ENCODE results near the gene FBF1.
"Not testable (repeated sequence)": the region's sequence is repeated elsewhere in the genome, so short reads cannot be mapped to it uniquely, and the experiment has no call there.

FBF1 gene

DNA sequence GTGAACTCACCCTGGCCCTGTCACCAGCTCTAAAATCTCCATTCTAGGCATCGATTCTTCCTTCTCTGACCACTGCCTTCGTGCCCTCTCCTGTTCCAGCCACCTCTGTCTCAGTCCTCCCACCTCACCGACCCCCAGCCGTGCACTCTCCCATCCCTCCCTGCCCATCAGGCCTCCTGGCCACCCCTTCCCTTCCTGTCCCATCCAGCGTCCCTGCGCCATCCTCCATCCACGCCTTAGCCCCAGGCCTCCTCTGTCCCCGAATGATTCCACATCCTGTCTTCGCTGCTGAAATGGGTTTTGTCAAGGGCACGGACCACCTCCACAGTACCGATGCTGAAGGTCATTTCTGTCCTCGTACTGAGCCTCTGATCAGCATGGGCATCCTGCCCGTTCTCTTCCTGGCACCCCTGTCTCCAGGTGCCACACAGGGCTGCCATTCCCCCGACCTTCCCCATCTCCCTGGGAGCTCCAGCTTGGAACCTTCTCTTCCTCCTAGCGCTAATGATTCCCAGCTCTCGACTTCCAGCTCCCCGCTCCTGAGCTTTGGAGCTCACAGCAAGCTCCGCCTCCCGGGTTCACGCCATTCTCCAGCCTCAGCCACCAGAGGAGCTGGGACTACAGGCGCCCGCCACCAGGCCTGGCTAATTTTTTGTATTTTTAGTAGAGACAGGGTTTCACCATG is 46.7 kb downstream of the FBF1 start:
- DNase-seq = no peak

GRCh38 chr17:75893305-75894048 is 47.4 kb downstream of the FBF1 start:
- no peak for DNase-seq

DNA sequence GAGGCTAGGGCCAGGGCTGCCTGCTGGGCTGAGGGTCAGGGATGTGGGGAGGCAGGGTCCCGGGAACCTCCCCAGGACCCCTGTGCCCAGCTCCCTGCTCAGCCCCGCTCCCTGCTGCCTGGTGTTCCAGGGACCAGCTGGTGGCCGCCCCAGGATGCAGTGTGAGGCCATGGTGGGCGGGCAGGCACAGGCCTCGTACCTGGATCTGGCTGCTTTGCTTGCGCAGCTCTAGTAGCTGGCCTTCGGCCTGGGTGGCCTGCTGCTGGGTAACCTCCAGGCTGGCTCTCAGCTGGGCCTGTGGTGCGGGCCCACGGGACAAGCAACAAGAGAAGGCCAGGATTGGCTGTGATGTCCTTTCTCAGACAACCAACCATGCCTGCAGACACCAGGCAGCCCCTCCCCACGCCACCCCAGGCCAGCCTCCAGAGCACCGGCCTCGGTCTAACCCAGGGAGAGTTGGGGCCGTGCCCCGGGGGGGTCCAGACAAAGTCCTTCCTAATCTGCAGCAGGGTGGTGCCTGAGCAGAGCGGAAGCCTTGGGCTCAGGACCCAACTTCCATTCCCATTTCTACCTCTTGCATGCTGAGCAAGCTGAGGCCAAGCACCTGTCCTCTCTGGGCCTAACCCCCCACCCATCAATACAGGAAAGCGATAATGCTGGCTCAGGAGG is 48.2 kb downstream of the FBF1 start:
- DNase-seq = no peak

GRCh38 chr17:75891605-75892555 is 49.0 kb downstream of the FBF1 start:
- DNase-seq = no peak

DNA sequence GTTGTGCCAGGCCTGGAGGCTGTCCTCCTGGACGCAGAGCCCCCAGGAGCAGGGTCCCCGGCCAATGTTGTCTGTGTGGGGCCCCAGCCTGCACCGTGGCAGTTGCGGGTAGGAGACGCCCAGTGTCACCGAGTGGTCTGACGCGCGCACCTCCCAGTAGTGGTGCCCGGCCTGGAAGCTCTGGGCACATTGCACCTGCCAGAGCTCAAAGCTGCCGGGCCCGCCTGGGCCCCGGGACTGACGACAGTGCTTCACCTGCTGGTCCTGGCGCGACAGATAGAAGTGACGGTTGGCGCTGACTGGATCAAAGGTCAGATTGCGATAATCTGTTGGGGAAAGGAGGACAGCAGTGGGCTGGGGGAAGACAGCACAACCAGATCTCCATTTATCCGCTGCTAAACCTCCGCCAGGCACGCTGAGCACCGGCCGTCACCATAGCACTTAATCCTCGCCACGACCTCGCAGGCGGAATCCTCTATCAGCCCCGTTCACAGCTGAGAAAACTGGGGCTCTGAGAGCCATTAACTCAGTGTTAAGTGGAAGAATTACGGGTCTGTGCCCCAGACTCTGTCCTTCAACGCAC is 49.7 kb downstream of the FBF1 start:
- DNase-seq = no peak

DNA sequence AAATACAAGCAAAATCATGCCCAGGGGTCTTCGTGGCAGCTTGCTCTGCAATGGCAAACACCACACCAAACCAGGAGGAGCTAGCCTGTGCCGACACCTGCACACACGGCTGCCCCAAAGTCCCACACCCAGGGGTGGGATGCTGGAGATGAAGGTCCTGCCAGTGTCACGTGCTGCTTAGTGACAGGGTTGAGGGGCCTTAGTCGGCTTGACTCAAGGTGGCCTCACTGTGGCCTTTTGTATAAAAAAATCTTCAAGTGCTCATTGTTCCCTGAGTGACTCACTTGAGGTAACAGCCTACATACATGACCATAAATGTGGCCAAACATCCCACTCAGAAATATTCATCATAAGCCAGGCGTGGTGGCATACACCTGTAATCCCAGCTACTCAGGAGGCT is 51.4 kb downstream of the FBF1 start:
- DNase-seq = no peak

DNA sequence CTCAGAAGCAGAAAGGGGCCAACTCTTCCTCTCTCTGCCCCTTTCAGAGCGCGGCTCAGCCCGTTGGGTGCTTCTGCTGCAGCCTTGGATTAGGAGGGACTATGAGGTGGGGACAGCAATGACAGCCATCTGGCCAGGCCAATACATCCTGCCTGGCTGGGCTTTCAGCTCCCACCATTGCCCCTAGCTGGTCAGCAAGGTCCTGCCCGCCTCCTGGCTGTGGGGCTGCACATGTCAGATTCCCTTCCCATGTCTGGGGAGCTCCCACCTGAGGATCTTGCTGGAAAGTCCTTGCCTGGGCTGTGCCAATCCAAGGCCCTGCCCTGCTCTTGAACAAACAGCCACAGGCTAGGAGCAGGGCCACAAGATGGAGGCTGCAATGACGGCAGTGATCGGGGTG is 52.4 kb downstream of the FBF1 start:
- DNase-seq = no peak

GRCh38 chr17:75885860-75886259 is 55.0 kb downstream of the FBF1 start:
- DNase-seq = not testable (repeated sequence)

DNA sequence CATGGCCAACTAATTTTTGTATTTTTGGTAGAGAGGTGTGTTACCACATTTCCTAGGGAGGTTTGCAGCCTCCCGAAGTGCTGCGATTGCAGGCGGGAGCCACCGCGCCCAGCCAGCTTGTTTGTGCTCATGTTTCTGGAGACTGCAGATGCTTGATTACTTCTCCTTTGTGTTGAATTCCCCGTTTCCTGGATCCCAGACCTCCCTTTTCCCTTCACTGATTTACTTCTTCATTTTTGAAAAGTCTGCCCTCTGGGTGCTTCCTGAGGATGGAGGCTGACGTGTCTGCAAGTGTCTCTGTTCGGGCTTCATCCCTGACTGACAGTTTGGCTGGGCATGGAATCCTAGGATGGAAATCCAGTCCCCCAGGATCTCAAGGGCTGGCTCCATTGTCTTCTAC is 55.4 kb downstream of the FBF1 start:
- DNase-seq = no peak

GRCh38 chr17:75881678-75882454 is 59.0 kb downstream of the FBF1 start:
- no peak for DNase-seq

DNA sequence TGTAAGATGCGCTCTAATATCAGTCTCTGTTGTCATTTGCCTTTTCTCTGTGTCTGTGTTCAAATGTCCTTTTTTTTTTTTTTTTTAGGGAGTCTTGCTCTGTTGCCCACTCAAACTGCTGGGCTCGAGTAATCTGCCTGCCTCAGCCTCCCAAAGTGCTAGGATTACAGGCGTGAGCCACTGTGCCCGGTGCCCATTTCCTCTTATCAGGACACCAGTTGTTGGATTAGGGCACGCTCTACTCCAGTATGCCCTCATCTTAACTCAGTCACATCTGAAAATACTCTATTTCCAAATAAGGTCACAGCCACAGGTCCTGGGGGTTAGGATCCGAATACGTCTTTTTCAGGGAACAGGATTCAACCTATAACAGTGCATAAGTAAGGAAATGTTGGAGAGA is 60.6 kb downstream of the FBF1 start:
- no peak for DNase-seq

DNA sequence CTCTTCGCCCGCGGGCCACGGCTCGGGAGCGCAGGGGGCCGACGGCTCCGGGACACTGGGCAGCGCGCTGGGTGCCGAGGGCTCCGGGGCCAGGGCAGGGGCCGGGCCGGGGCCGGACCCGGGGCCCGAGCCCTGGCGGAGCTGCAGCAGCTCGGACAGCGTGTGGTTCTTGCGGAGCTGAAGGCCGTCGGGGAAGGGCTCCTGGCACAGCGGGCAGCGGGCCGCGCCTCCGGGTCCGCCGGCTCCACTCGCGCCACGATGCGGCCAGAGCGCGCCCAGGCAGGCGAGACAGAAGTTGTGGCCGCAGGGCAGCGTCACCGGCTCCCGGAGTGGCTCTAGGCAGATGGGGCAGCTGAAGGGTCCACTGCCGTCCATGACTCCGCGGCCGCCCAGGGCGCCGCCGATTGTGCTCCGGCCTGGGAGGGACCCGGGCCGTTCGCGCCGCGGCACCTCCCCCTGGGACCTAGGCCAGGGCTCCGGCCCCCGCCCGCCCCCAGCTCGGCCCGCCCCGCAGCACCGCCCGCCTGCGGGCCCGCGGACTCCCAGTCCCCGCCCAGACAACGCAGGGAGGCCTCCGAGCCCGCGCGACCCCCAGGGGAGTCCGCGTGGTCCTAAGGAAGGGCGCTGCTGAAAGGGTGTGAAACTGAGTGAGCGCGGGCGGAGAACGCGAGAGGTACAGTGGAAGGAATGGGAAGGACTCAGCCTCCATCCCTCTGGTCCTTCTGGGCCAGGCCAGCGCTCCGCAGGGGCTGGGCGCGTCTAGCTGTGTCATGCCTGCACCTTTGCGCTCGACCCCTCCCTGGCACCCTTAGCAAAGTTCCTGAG is 62.5 kb downstream of the FBF1 start, which contains the start of gene TRIM47:
Gene TRIM47 (minus strand): TSS at position 408 of the 825 bp plus-strand sequence. CDS start 33 bp downstream, at position 375.
- no peak for DNase-seq

DNA sequence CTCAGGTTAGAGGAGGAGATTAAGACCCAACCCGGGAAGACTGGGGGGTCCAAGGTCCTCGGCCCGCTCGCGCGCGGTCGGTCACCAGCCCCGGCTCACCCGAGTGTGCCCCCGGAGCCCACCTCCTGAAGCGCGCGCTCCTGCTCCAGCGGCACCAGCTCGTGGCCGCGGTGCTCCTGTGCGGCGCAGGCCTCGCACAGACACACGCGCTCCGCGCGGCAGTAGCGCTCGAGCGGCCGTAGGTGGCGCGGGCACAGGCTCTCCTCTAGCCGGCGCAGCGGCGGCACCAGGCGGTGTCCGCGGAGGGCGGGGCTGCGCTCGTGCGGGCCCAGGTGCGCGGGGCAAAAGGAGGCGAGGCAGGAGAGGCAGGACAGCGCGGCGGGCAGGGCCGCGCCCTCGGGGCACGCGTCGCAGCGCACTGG is 63.1 kb downstream of the FBF1 start:
- no peak for DNase-seq

DNA sequence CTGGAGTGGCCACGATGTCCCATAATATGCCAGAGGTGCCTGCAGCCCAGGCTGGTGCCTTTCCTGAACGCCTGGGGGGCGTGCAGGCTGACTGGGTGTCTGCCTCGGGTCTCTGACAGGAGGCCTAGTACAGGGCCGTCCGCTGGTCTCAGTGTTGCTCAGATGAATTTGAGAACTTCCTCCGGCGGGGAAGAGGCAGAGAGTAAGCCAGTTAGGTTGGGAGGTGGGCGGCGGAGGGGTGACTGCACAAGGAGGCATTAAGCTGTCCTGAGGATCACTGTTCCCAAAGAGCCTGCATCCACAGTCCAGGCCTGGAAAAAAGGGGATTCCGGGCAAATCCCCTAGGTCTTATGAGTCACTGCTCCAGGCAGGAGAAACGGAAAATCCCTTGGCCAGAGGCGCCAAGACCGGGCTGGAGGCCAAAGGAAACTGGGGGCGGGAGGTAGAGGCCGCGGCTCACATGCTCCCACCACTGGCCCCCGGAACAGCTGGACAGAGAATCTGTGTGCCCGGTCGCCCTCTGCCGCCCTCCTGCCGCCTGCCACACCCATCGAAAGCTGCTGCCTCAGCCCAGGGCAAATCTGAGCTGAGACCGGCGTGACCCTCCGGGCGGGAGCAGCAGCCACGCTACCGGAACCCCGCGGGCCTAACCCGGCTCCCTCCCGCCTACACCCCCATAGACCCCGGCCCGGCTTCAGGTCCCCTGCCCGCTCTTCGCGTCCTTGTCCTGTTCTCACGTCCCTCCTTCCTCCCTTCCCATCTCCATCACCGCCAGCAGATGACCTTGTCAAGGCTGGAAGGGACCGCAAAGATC is 63.7 kb downstream of the FBF1 start:
- no peak for DNase-seq

DNA sequence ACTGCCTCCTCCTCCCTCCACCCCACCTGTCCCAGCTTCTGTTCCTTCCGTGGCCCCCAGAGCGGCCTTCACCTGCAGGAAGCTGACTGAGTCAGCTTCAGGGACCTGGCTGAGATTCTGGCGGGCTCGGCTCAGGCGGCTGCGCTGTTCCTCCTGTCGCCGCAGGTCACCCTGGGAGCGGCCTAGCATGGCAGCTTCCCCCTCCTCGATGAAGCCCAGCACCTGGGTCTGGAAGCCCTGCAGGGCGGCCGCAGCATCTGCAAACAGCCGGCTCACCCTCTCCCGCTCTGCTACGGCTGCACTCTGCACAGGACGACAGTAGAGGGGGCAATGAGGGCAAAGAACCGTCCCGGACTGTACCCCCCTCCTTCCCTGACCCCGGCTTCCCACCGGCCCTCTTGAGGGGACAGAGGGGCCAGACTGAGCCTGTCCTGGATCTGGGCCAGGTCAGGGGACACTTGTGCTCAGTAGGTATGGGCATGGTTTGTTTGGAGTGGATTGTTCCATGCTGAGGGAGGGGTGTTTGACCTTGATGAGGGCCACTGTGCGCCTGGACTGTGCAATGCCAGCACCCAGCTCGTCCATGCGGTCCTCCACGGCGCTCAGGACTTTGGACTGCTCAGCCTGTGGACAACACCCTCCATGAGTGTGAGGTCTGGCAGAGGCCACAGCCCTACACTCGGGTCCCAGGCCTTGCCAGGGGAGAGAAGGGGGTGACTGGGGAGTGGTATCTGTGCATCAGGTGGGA is 64.5 kb downstream of the FBF1 start:
- DNase-seq = no peak

- DNase-seq = peak; percentile 57
These were observed 65.0 kb downstream of the FBF1 start for GRCh38 chr17:75875940-75876189.

DNA sequence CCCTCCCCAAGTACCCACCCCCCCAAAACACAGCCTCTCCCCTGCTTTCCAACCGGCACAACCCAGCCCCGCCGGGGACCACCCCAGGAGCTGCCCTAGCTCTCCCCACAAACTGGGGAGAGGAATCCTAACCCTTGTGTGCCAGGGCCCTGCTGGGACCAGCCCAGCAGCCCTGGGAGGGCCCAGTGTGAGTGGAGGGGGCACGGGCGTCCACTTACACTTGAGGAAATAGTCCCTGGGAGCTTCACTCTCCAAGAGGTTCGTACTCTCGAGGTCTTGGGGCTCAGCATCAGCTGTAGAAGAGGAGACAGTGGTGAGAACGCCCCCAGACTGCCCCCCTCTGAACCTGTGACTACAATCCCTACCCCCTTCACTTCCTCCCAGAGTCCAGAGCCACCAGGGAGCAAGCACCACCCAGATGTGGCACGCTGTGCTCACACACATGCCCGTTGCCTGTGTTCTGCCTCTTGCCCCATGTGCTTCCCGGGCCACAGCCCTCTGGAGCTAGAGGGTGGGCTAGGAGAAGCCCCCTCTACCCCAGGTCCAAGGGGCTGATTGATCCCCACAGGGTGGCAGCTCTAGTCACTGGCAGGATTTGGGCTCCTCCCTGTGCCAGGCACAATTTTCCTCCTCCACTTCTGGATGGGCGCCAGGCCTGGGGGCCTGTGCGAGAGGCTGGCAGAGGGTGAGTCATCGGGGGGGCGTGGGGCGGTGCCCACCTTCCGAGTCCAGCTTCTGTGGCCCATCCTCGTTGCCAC is 65.5 kb downstream of the FBF1 start:
- no peak for DNase-seq

All from NCI-H2029 treated with DMSO at 0.1 percent for 48 hours (cell line).